ENCODE data around the gene SLC2A13. TPM values are rescaled to one million over a fixed set of nuclear protein-coding genes. Genes with fewer than 3 reads are reported as not detected.

The SLC2A13 gene
- total and polyA plus RNA-seq, 4 donors, result 1.9 to 20.2 (median 6.9) TPM

DNA sequence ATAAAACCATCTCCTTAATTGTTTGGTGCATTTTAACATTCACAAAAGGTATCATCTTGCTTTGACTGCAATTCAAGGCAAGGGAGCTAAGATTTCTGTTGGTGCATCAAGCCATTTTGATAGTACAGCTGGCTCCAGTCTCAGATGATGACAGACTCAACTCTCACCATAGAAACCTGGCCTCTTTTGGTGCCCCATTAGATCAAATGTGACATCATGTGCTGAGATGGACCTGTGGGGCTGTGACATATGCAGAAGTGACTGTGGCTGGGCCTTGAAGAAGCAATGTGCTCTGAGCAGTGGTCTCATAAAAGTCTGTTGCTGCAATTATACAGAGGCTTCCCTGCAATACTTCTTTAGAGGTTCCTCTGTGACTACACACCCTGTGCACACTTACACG is 88.4 kb downstream of the SLC2A13 start:
- no peak for DNase-seq (ENCODE audit: low spot score)
- Histone ChIP-seq H3K4me3 (ENCODE audit: low read depth in 1 of 3, low read length in 3 of 3) (no peak overlapping the region), H3K9me3 (ENCODE audit: control insufficient read depth in 4 of 4, low read length in 3 of 4) (no peaks in the 10 kb centered on the region), H3K27ac (ENCODE audit: low read depth in 1 of 2, low read length in 2 of 2) (no peak overlapping the region), H3K27me3 (ENCODE audit: control insufficient read depth in 4 of 4, insufficient read depth in 4 of 4, low read length in 3 of 4) (no peaks in the 10 kb centered on the region), H3K9ac (ENCODE audit: low read depth in 1 of 2, low read length in 2 of 2) (no peak overlapping the region), H3K4me1 (ENCODE audit: control insufficient read depth in 4 of 4, insufficient read depth in 4 of 4, low read length in 3 of 4) (no peaks in the 10 kb centered on the region), H3K36me3 (ENCODE audit: control insufficient read depth in 4 of 4, insufficient read depth in 3 of 4, low read depth in 1 of 4, low read length in 3 of 4) (no peaks in the 10 kb centered on the region)
- WGBS, result 87% methylated on average over 1 of the region's 1 CpG
- no peak for TF ChIP-seq HNF4G (IDR thresholded peaks at IDR 0.05)
- TF ChIP-seq TAF1 (conservative IDR thresholded peaks at IDR 0.05), result no peak
- TF ChIP-seq, protein P1, sequence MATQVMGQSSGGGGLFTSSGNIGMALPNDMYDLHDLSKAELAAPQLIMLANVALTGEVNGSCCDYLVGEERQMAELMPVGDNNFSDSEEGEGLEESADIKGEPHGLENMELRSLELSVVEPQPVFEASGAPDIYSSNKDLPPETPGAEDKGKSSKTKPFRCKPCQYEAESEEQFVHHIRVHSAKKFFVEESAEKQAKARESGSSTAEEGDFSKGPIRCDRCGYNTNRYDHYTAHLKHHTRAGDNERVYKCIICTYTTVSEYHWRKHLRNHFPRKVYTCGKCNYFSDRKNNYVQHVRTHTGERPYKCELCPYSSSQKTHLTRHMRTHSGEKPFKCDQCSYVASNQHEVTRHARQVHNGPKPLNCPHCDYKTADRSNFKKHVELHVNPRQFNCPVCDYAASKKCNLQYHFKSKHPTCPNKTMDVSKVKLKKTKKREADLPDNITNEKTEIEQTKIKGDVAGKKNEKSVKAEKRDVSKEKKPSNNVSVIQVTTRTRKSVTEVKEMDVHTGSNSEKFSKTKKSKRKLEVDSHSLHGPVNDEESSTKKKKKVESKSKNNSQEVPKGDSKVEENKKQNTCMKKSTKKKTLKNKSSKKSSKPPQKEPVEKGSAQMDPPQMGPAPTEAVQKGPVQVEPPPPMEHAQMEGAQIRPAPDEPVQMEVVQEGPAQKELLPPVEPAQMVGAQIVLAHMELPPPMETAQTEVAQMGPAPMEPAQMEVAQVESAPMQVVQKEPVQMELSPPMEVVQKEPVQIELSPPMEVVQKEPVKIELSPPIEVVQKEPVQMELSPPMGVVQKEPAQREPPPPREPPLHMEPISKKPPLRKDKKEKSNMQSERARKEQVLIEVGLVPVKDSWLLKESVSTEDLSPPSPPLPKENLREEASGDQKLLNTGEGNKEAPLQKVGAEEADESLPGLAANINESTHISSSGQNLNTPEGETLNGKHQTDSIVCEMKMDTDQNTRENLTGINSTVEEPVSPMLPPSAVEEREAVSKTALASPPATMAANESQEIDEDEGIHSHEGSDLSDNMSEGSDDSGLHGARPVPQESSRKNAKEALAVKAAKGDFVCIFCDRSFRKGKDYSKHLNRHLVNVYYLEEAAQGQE (IDR thresholded peaks at IDR 0.05), result no peak
- TF ChIP-seq, protein P2, sequence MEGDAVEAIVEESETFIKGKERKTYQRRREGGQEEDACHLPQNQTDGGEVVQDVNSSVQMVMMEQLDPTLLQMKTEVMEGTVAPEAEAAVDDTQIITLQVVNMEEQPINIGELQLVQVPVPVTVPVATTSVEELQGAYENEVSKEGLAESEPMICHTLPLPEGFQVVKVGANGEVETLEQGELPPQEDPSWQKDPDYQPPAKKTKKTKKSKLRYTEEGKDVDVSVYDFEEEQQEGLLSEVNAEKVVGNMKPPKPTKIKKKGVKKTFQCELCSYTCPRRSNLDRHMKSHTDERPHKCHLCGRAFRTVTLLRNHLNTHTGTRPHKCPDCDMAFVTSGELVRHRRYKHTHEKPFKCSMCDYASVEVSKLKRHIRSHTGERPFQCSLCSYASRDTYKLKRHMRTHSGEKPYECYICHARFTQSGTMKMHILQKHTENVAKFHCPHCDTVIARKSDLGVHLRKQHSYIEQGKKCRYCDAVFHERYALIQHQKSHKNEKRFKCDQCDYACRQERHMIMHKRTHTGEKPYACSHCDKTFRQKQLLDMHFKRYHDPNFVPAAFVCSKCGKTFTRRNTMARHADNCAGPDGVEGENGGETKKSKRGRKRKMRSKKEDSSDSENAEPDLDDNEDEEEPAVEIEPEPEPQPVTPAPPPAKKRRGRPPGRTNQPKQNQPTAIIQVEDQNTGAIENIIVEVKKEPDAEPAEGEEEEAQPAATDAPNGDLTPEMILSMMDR (IDR thresholded peaks at IDR 0.05; ENCODE audit: low read depth, low read length, missing input control), result no peak
- TF ChIP-seq JUND (IDR thresholded peaks at IDR 0.05), result no peak
- TF ChIP-seq SP1 (IDR thresholded peaks at IDR 0.05), result no peak
- TF ChIP-seq, protein P3, sequence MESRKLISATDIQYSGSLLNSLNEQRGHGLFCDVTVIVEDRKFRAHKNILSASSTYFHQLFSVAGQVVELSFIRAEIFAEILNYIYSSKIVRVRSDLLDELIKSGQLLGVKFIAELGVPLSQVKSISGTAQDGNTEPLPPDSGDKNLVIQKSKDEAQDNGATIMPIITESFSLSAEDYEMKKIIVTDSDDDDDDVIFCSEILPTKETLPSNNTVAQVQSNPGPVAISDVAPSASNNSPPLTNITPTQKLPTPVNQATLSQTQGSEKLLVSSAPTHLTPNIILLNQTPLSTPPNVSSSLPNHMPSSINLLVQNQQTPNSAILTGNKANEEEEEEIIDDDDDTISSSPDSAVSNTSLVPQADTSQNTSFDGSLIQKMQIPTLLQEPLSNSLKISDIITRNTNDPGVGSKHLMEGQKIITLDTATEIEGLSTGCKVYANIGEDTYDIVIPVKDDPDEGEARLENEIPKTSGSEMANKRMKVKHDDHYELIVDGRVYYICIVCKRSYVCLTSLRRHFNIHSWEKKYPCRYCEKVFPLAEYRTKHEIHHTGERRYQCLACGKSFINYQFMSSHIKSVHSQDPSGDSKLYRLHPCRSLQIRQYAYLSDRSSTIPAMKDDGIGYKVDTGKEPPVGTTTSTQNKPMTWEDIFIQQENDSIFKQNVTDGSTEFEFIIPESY (IDR thresholded peaks at IDR 0.05), result no peak

DNA sequence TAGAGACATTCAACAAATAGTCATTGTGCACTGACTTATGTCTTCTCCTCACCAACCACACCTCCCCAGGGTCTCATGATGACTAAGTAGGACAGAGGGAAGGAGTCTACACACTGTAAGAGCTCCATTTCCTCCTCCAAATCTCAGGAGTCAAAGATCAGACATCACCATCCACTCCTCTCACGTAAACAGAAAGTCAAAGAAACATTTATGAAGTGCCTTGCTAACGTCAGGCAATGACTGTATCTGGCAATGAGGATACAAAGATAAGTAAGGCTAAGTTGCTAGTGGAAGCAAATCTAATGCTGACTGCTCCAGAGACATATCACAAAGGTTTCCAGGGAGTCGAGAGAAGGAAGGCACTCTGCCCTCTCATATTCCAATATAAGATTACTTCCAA is 88.9 kb downstream of the SLC2A13 start:
- Histone ChIP-seq H3K4me1 (ENCODE audit: control insufficient read depth in 4 of 4, insufficient read depth in 4 of 4, low read length in 3 of 4) (no peaks in the 10 kb centered on the region), H3K36me3 (ENCODE audit: control insufficient read depth in 4 of 4, insufficient read depth in 3 of 4, low read depth in 1 of 4, low read length in 3 of 4) (no peaks in the 10 kb centered on the region), H3K4me3 (ENCODE audit: low read depth in 1 of 3, low read length in 3 of 3) (no peak overlapping the region), H3K27ac (ENCODE audit: low read depth in 1 of 2, low read length in 2 of 2) (no peak overlapping the region), H3K9ac (ENCODE audit: low read depth in 1 of 2, low read length in 2 of 2) (no peak overlapping the region), H3K27me3 (ENCODE audit: control insufficient read depth in 4 of 4, insufficient read depth in 4 of 4, low read length in 3 of 4) (no peaks in the 10 kb centered on the region), H3K9me3 (ENCODE audit: control insufficient read depth in 4 of 4, low read length in 3 of 4) (no peaks in the 10 kb centered on the region)
- no peak for DNase-seq (ENCODE audit: low spot score)
- WGBS, result 76% methylated on average over 3 of the region's 3 CpGs
- TF ChIP-seq, protein P3 (IDR thresholded peaks at IDR 0.05), result no peak
- no peak for TF ChIP-seq EGR1 (IDR thresholded peaks at IDR 0.05; ENCODE audit: low read depth in 2 of 2)
- no peak for TF ChIP-seq FOXA1 (IDR thresholded peaks at IDR 0.05)
- TF ChIP-seq TAF1 (conservative IDR thresholded peaks at IDR 0.05), result no peak
- TF ChIP-seq SP1 (IDR thresholded peaks at IDR 0.05), result no peak
- no peak for TF ChIP-seq JUND (IDR thresholded peaks at IDR 0.05)
- TF ChIP-seq, protein P4, sequence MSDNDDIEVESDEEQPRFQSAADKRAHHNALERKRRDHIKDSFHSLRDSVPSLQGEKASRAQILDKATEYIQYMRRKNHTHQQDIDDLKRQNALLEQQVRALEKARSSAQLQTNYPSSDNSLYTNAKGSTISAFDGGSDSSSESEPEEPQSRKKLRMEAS (IDR thresholded peaks at IDR 0.05), result no peak
- TF ChIP-seq RXRA (IDR thresholded peaks at IDR 0.05), result no peak
- TF ChIP-seq NR2F2 (IDR thresholded peaks at IDR 0.05), result no peak
- no peak for TF ChIP-seq FOXA2 (IDR thresholded peaks at IDR 0.05)
- no peak for TF ChIP-seq GABPA (IDR thresholded peaks at IDR 0.05 in 1 of 2, conservative IDR thresholded peaks at IDR 0.05 in 1 of 2)
- TF ChIP-seq, protein P1 (IDR thresholded peaks at IDR 0.05), result no peak
- no peak for TF ChIP-seq RAD21 (IDR thresholded peaks at IDR 0.05)
- TF ChIP-seq, protein P5, sequence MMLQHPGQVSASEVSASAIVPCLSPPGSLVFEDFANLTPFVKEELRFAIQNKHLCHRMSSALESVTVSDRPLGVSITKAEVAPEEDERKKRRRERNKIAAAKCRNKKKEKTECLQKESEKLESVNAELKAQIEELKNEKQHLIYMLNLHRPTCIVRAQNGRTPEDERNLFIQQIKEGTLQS (IDR thresholded peaks at IDR 0.05), result no peak
- no peak for TF ChIP-seq HNF4G (IDR thresholded peaks at IDR 0.05)
